T-cell (primary cell): ENCODE data around the gene IPO5. TPM values are rescaled to one million over a fixed set of nuclear protein-coding genes. Genes with fewer than 3 reads are reported as not detected.
"Not testable (repeated sequence)": the region's sequence is repeated elsewhere in the genome, so short reads cannot be mapped to it uniquely, and the experiment has no call there.

ENCODE experiments used
- ATAC-seq, 4 experiments: fragments of 200-7000 bp in 3 of 4; fragments of 150-1000 bp in 1 of 4; cut with Tn5 transposase; replicated peaks in 1 of 4; 1 replicate in 3 of 4; 2 replicates in 1 of 4; pipeline ENCODE4 v1.10.0; 2021; ENCODE audit warnings: moderate library complexity in 3 of 4, mild to moderate bottlenecking in 2 of 4, moderate number of reproducible peaks in 1 of 4
- CTCF ChIA-PET, 2 donors: fragments of 300-600 bp; sonication (Branson Sonifier 250); formaldehyde crosslinking; loops; one replicate each; lab custom pipeline; 2022; ENCODE audit warnings: antibody characterized with exemption in 2 of 2; lab: Charles Lee
- POLR2A ChIA-PET, 2 donors: fragments of 300-600 bp; sonication (Branson Sonifier 250); formaldehyde crosslinking; loops; one replicate each; lab custom pipeline; 2022; ENCODE audit warnings: antibody characterized with exemption in 2 of 2; lab: Charles Lee
- DNase-seq, 35 experiments: peaks; one replicate each; pipeline versions ENCODE4 v3.0.0 to v3.0.0-alpha.2; 2013 to 2023
- H3K27ac ChIP-seq: one replicate; pipeline ENCODE4 v1.5.1; 2013; ENCODE audit warnings: low read length
- H3K27me3 ChIP-seq, 2 experiments: replicated peaks in 1 of 2; 1 replicate in 1 of 2; 2 replicates in 1 of 2; pipeline versions ENCODE4 v1.6.1 to v1.7.0; 2013; ENCODE audit warnings: low read length in 1 of 2, mixed read lengths in 1 of 2; ENCODE audit not compliant: control insufficient read depth in 2 of 2, insufficient read depth in 2 of 2; ENCODE audit errors: extremely low read depth in 1 of 2
- H3K36me3 ChIP-seq, 2 donors: 1 replicate in 1 of 2; 2 replicates in 1 of 2; pipeline versions ENCODE4 v1.6.1 to v1.7.0; 2013; ENCODE audit warnings: low read length in 1 of 2; ENCODE audit not compliant: control insufficient read depth in 2 of 2, insufficient read depth in 1 of 2; ENCODE audit errors: extremely low read depth in 1 of 2
- H3K4me1 ChIP-seq, 2 experiments: 1 replicate in 1 of 2; 2 replicates in 1 of 2; pipeline versions ENCODE4 v1.6.1 to v1.7.0; 2013; ENCODE audit warnings: low read length in 2 of 2, mixed read lengths in 1 of 2; ENCODE audit not compliant: insufficient read depth in 2 of 2, control insufficient read depth in 1 of 2; ENCODE audit errors: extremely low read depth in 1 of 2
- H3K4me3 ChIP-seq, 2 donors: 1 replicate in 1 of 2; 2 replicates in 1 of 2; pipeline versions ENCODE4 v1.5.1 to v1.7.0; 2013; ENCODE audit warnings: mild to moderate bottlenecking in 2 of 2, low read length in 1 of 2, moderate library complexity in 1 of 2; ENCODE audit not compliant: control insufficient read depth in 1 of 2; ENCODE audit errors: extremely low read depth in 1 of 2
- H3K9me3 ChIP-seq: 2 replicates; pipeline ENCODE4 v1.7.0; 2013
- H3K27ac Mint-ChIP-seq, 2 donors: one replicate each; pipeline ENCODE4 v1.8.0; 2020 to 2021; ENCODE audit warnings: mild to moderate bottlenecking in 2 of 2, mixed read lengths in 2 of 2
- H3K27me3 Mint-ChIP-seq, 2 donors: one replicate each; pipeline ENCODE4 v1.8.0; 2021 to 2022; ENCODE audit warnings: mixed read lengths in 2 of 2
- H3K36me3 Mint-ChIP-seq: one replicate; pipeline ENCODE4 v1.8.0; 2021; ENCODE audit warnings: mixed read lengths
- H3K4me1 Mint-ChIP-seq, 3 donors: one replicate each; pipeline ENCODE4 v1.8.0; 2020 to 2022; ENCODE audit warnings: mixed read lengths in 3 of 3, mild to moderate bottlenecking in 1 of 3
- H3K4me3 Mint-ChIP-seq, 3 donors: one replicate each; pipeline ENCODE4 v1.8.0; 2020 to 2022; ENCODE audit warnings: mild to moderate bottlenecking in 3 of 3, mixed read lengths in 3 of 3, moderate library complexity in 3 of 3
- H3K9me3 Mint-ChIP-seq, 3 donors: one replicate each; pipeline ENCODE4 v1.8.0; 2020 to 2022; ENCODE audit warnings: mixed read lengths in 3 of 3
- WGBS: methylation state at CpG from one replicate; pipeline ENCODE4 v1.1.5; 2013; ENCODE audit warnings: missing lambda C conversion rate; ENCODE audit not compliant: insufficient coverage; 5-methylcytosine and 5-hydroxymethylcytosine counted together
- total RNA-seq, 35 experiments: library from RNA in 6 of 35; stranded (reverse) in 6 of 35; fragments of 120-200 nt in 1 of 35; gene quantifications; one replicate each; pipeline versions ENCODE4 v1.2.1 to v1.2.4 and lab custom pipeline; 2013 to 2026

IPO5 gene
- total RNA-seq, 5 donors from 2014 or later (not counting 1 experiment from before 2014, with no cell fraction given): 70.7 to 81.6 (median 75.7) TPM

DNA sequence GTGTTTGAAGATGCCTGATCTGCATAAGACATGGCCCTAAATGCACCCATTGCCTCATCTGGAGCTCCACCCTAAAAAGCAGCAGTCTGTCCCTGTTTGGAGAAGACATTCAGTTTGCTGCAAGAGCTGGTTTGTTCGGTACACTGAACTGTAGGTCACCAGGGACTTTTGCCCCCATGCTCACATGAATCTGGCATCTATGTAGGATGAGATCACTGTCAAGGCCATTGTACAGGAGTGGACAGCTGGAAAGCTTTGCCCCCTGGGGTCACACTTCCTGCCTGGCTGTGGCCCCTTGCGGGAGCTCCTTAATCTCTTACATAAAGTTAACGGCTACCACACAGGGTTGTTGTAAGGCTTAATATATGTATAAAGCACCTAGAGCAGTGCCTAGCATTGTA, 73.0 kb downstream of the IPO5 start:
- POLR2A ChIA-PET: no interaction called here
- no peak overlapping the region for H3K27ac Mint-ChIP-seq
- 100% methylated on average over 1 of the region's 3 CpGs for WGBS

DNA sequence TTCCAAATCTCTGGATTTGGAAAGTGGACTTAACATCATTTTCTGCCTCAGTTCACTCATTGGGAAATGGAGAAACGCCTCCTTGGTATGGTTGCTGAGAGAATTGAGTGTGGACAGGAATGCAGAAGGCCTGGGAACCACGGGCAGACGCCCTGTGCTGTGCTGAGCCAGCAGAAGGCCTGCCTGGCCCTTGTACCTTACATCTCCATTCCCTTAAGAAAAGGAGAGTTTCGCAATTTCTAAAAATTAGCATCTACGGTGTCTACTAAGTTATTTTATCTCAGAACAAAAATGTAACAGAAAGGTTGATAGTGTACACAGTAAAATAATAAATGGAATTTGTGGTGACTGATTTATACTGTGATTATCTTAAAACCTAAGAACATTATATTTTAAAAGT, 78.7 kb downstream of the IPO5 start:
- ChIA-PET CTCF (no interaction called here), POLR2A (no interaction called here)
- no peaks in the 10 kb centered on the region for H3K9me3 Mint-ChIP-seq
- Histone ChIP-seq H3K9me3 (no peaks in the 10 kb centered on the region), H3K36me3 (no peaks in the 10 kb centered on the region), H3K27me3 (peaks cover 0 to 11% of the 10 kb centered on the region in 2 experiments), H3K4me1 (no peaks in the 10 kb centered on the region), H3K27ac (no peak overlapping the region), H3K4me3 (no peak overlapping the region)
- no peaks in the 10 kb centered on the region for H3K36me3 Mint-ChIP-seq
- no peaks in the 10 kb centered on the region for H3K4me1 Mint-ChIP-seq
- H3K4me3 Mint-ChIP-seq: no peak overlapping the region
- ATAC-seq: no peak
- DNase-seq: no peak
- no CpG with 5 or more reads among the region's 5 CpGs for WGBS
- H3K27ac Mint-ChIP-seq: no peak overlapping the region
- H3K27me3 Mint-ChIP-seq: peaks cover 0 to 4% of the 10 kb centered on the region in 2 donors

More for the DNA sequence above, 73.0 kb downstream of the IPO5 start:
- Mint-ChIP-seq H3K4me1 (no peaks in the 10 kb centered on the region), H3K27me3 (no peaks in the 10 kb centered on the region), H3K36me3 (peaks cover 14% of the 10 kb centered on the region), H3K9me3 (no peaks in the 10 kb centered on the region), H3K4me3 (no peak overlapping the region)
- H3K4me1 ChIP-seq: no peaks in the 10 kb centered on the region
- H3K4me3 ChIP-seq: no peak overlapping the region
- no peak for ATAC-seq
- no peak overlapping the region for H3K27ac ChIP-seq
- DNase-seq: no peak
- peaks cover 7 to 17% of the 10 kb centered on the region in 2 donors for H3K36me3 ChIP-seq
- CTCF ChIA-PET: no interaction called here
- H3K9me3 ChIP-seq: no peaks in the 10 kb centered on the region
- H3K27me3 ChIP-seq: no peaks in the 10 kb centered on the region

- H3K27me3 Mint-ChIP-seq: peaks cover 0 to 5% of the 10 kb centered on the region in 2 donors
- no peaks in the 10 kb centered on the region for H3K36me3 Mint-ChIP-seq
- no peak overlapping the region for H3K4me3 Mint-ChIP-seq
- Histone ChIP-seq H3K27me3 (peaks cover 0 to 11% of the 10 kb centered on the region in 2 experiments), H3K9me3 (no peaks in the 10 kb centered on the region), H3K36me3 (no peaks in the 10 kb centered on the region), H3K27ac (no peak overlapping the region), H3K4me1 (no peaks in the 10 kb centered on the region), H3K4me3 (no peak overlapping the region)
- DNase-seq: no peak
- H3K9me3 Mint-ChIP-seq: no peaks in the 10 kb centered on the region
- ChIA-PET POLR2A (interaction anchor here in 1 of 2 donors (0.6 kb wide), 1 partner anchor 16 kb away, joined by 3 read pairs; no protein-coding TSS in a partner anchor), CTCF (no interaction called here)
- ATAC-seq: no peak
- no peak overlapping the region for H3K27ac Mint-ChIP-seq
- WGBS: 86% methylated on average over 5 of the region's 19 CpGs
- no peaks in the 10 kb centered on the region for H3K4me1 Mint-ChIP-seq
Measured at GRCh38 chr13:98033277-98034247, 80.1 kb downstream of the IPO5 start.

- H3K27me3 ChIP-seq: peaks cover 0 to 17% of the 10 kb centered on the region in 2 experiments
- Mint-ChIP-seq H3K27me3 (peaks cover 7 to 8% of the 10 kb centered on the region in 2 donors), H3K27ac (no peak overlapping the region), H3K4me3 (no peak overlapping the region), H3K9me3 (no peaks in the 10 kb centered on the region), H3K36me3 (no peaks in the 10 kb centered on the region), H3K4me1 (no peaks in the 10 kb centered on the region)
- no peaks in the 10 kb centered on the region for H3K9me3 ChIP-seq
- WGBS: 63% methylated on average over 2 of the region's 5 CpGs
- ChIA-PET CTCF (no interaction called here), POLR2A (no interaction called here)
- H3K4me3 ChIP-seq: no peak overlapping the region
- no peaks in the 10 kb centered on the region for H3K4me1 ChIP-seq
- DNase-seq (no peak), ATAC-seq (no peak)
- H3K36me3 ChIP-seq: no peaks in the 10 kb centered on the region
- H3K27ac ChIP-seq: no peak overlapping the region
Measured at GRCh38 chr13:98035373-98035772, 81.9 kb downstream of the IPO5 start.

DNA sequence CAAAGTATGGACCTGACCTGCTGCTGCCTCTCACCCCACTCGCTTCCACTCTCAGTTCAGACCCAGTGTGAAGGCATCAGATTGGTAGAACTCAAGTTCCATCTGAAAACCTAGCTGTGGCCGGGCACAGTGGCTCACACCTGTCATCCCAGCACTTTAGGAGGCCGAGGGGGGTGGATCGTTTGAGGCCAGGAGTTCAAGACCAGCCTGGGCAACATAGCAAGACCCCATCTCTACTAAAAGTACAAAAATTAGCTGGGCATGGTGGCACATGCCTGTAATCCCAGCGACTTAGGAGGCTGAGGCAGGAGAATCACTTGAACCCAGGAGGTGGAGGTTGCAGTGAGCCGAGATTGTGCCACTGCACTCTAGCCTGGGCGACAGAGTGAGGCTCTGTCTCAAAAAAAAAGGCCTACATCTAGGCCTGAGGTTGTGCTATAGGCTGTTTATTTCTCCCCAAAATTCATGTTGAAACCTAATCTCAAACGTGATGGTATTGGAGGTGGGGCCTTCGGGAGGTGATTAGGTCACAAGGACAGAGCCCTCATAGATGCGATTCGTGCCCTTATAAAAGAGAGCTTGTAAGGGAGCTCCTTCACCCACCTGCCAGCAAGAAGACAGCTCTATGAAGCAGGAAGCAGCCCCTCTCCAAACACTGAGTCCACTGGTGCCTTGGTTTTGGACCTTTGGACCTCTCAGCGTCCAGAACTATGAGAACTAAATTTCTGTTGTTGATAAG, 83.3 kb downstream of the IPO5 start:
- 72% methylated on average over 4 of the region's 12 CpGs for WGBS
- H3K9me3 ChIP-seq, H3K36me3 Mint-ChIP-seq, H3K9me3 Mint-ChIP-seq, H3K4me3 Mint-ChIP-seq, H3K4me1 Mint-ChIP-seq, H3K27me3 Mint-ChIP-seq, H3K27ac Mint-ChIP-seq, DNase-seq, H3K27ac ChIP-seq, H3K4me3 ChIP-seq, POLR2A ChIA-PET, H3K4me1 ChIP-seq, H3K36me3 ChIP-seq, ATAC-seq, CTCF ChIA-PET: not testable (repeated sequence)
- peaks cover 0 to 18% of the 10 kb centered on the region in 2 experiments for H3K27me3 ChIP-seq

GRCh38 chr13:98039261-98039660, 85.8 kb downstream of the IPO5 start:
- no peaks in the 10 kb centered on the region for H3K36me3 ChIP-seq
- Mint-ChIP-seq H3K27me3 (peaks cover 8 to 11% of the 10 kb centered on the region in 2 donors), H3K36me3 (no peaks in the 10 kb centered on the region), H3K4me3 (no peak overlapping the region), H3K4me1 (no peaks in the 10 kb centered on the region), H3K9me3 (no peaks in the 10 kb centered on the region), H3K27ac (no peak overlapping the region)
- no peak overlapping the region for H3K4me3 ChIP-seq
- no peaks in the 10 kb centered on the region for H3K9me3 ChIP-seq
- POLR2A ChIA-PET: no interaction called here
- WGBS: 100% methylated on average over 5 of the region's 7 CpGs
- CTCF ChIA-PET: no interaction called here
- DNase-seq: no peak
- H3K4me1 ChIP-seq: no peaks in the 10 kb centered on the region
- no peak overlapping the region for H3K27ac ChIP-seq
- H3K27me3 ChIP-seq: peaks cover 0 to 16% of the 10 kb centered on the region in 2 experiments
- ATAC-seq: no peak
